ENCODE data around the gene PLPPR1.

- TF ChIP-seq POLR2A (IDR thresholded peaks at IDR 0.05), result no peak
- no peak for TF ChIP-seq CTCF (IDR thresholded peaks at IDR 0.05 in 8 of 11, conservative IDR thresholded peaks at IDR 0.05 in 3 of 11)
- no peak for TF ChIP-seq POLR2AphosphoS5 (IDR thresholded peaks at IDR 0.05)
Measured at GRCh38 chr9:101062686-101063085, 34.2 kb downstream of the PLPPR1 start.
